Stimulated activated CD8-positive, alpha-beta memory T cell treated with anti-CD3 and anti-CD28 coated beads, Interleukin-12 subunit alpha, Interleukin-12 subunit beta, amount 100 ng/mL, for 1 hour (primary cell): Measurements from ENCODE around the gene RAPGEF1.

Experiments
- DNase-seq: peaks from one replicate; pipeline ENCODE4 v3.0.0-alpha.2; 2020; ENCODE audit warnings: low read depth

Gene RAPGEF1

DNA sequence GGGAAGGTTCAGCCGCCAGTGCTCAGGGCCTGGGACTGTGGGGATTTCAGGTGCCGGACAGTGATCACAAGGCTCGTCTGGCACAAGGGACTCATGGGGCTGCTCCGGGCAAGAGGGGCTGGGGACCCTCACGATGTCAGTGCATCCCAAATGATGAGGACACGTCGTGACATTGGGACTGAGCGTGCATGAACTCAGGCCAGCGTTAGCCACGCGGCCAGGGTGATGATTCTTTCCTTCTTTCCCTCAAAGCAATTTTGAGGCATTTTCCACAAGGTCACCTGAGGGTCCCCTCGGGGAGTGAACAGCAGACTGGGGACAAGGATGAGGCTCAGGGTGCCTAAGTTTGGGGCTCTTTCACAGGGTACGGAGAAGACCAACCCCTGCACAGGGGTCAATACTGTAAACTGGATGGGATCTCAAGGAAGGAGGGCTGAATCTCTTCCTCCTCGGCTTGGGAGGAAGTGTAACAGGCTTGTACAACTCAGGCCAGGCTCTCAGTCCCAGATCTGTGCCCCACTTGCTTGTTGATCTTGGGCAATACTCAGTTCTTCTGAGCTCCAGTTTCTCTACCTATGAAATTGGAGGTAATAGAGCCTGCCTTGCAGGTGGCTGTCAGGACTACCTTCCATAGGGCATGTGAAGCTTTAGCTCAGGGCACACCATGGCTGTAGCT, 116.1 kb downstream of the RAPGEF1 start:
- no peak for DNase-seq

DNA sequence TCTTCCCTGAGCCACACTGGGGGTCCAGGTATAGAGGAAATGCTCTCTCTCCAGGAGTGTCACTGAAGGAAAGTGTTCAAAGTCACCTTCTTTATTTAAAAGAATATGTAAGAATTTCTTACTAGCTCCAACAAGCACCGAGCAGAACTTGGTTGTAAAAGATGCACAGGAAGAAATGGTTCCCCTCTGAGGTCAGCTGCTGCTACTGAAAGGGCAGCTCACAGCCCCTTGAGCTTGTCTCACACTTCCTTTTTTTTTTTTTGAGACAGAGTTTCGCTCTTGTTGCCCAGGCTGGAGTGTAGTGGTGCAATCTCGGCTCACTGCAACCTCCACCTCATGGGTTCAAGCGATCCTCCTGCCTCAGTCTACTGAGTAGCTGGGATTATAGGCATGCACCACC, 117.4 kb downstream of the RAPGEF1 start:
- DNase-seq = no peak

DNA sequence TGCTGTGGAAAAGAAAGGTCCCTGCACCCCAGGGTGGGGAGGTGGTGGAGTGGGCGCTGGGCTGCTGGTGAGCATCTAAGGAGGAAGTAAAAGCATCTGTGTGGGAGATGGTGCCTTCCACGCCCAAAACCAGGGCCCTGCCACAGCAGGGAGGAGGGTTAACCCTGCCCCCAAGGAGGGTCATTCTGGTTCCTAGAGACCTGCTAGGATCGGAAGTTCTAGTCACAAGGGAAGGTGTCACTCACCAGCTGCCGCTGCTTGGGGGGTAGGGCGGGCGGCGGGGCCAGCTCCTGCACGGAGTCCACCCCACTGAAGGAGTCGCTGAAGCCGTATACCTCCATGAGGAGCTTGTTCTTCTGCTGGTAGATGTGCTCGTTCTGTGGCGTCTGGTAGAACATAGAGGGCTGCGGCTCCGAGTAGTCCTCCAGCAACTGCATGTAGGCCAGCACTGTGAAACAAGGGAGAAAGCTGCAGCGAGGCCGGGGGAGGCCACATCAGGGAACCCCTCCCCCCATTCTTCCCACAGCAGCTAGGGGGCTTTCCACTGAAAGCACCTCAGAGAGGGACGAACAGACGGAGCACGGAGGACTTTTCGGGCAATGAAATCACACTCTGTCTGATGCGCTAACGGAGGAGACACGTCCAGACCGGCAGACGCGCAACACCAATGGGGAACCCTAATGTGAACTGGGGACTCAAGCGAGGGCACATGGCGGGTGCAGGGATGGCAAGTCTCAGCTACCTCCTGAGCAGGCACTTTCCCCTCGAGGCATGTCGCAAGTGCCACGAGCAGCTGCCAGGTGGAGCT, 118.1 kb downstream of the RAPGEF1 start:
- DNase-seq = no peak

DNA sequence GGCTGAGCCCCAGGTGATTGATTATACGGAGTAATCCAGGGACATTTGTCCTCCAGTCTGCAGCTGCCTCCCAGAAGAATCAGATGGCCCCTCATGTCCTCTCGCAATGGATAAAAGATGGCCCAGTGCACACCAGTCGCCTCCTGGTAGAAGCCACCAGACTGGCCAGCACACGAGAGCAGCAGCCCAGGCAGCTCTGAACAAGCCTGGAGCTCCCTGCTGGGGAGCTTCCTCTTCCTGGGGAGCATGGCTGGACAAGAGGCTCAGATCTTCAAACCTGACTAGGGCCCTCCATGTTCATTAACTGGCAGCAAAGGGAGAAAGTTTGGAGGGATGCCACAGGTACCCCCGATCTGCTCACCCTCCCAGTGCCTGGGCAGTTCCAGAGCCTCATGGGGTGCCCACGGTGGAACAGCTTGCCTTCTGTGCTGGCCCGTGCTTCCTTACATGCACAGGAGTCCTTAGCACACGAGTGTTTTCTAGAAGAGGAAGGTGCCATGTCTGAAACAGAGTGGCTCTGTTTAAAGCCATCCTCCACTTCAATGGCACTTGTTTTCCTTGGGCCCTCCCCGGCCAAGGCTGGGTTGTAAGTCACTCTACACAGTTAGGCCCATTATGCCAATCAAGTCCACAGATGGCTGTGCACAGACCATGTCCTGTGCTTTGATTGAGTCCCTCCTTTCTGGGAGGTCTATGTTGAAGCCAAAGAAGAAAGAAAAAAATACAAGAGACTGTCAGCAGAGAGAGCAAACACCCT, 118.9 kb downstream of the RAPGEF1 start:
- no peak for DNase-seq

DNA sequence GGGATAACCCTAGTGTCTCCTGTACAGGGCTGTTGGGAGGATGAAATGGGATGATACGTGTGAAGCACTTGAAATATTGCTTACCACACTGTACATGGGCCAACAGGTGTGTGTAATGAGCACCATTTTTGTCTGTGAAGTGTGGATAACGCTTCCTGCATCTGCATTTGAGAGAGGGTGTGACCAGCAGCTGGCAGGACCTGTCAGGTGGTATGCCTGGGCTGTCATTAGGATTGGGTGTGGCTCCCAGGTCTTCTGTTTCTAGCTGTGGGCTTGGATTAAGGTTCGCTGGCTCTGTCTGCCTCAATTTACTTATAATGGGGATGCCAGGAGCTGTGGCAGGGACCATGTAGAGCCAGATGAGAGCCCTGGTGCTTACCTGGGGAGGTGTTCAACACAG, 120.2 kb downstream of the RAPGEF1 start:
- no peak for DNase-seq

DNA sequence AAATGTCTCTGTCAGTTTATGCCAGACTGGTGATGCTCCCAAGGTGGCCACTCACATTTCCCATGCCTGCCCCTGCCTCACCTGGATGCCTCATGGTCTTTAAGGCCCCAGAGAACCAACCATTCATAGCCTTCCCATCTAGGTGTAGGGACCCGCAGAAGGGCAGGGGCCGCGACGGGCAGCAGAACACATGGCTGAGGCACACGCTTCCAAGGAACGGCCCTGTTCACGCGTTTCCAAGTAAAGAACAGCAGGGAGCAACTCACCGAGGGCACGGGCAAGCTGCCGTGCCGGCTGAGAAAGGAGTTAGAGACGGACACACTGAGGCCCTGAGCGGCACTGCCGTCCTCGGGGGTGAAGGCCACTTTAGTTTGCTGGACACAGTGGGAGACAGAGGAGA, 121.1 kb downstream of the RAPGEF1 start:
- no peak for DNase-seq

DNA sequence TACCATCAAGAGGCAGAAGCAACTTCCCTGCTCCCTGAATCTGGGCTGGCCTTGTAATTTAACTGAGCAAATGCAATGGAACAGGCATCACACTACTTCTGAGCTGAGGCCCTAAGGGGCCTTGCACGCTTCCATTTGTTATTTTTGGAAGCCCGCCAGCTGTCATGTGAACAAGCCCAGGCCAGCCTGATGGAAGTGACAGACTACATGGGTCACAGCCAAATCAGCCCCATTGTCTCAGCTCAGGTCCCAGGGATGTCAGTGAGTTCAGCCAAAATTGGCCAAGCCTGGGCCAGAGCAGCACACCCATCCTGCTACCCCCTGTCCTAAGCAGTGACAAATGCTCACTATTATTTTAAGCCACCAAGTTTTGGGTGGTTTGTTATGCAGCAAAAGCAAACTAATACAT, 121.8 kb downstream of the RAPGEF1 start:
- DNase-seq = no peak

DNA sequence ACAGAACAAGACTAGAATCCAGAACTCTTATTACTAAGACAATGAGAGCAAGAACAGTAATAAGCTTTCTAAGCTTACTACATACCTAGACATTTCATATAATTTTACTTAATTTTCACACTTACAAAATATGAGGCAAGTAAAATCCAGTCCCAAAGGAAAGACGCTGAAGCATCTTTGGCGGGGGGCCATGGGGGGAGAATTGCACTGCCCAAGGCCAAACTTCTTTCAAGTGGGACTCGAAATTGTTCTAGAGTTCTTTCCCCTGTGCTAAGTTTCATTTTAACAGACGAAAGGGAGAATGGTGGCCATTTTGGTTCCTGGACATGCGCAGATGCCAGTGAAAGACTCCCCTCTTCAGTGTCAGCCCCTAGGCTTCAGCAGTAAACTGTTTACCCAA, 122.3 kb downstream of the RAPGEF1 start:
- DNase-seq = no peak

DNA sequence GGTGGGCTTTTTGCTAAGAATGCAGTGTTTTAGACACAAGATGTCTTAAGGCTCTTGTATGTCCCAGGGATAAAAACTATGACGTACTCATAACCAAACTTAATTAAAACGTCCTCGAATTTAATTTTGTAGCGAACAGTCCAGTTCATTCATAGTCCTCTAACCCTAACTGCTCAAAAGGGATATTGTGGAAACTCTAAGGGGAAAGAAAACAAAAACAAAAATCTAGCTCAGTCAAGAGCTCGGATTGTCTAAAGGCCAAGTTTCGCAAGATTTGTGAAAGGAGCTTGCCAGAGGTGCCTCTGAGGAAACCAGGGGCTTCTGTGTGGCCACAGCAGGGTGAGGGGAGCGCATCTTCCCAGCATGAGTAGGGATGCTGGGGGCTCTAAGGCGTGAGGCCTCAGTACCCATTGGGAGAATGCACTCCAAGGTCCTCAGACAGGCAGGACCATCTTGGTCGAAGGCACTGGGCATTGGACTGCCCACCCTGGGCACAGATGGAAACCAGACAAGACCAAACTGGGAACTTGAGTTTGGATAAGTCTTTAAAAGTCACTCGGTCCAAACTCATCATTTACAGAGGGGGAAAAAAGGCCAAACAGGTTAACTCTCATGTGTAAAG, 122.8 kb downstream of the RAPGEF1 start:
- DNase-seq = no peak

DNA sequence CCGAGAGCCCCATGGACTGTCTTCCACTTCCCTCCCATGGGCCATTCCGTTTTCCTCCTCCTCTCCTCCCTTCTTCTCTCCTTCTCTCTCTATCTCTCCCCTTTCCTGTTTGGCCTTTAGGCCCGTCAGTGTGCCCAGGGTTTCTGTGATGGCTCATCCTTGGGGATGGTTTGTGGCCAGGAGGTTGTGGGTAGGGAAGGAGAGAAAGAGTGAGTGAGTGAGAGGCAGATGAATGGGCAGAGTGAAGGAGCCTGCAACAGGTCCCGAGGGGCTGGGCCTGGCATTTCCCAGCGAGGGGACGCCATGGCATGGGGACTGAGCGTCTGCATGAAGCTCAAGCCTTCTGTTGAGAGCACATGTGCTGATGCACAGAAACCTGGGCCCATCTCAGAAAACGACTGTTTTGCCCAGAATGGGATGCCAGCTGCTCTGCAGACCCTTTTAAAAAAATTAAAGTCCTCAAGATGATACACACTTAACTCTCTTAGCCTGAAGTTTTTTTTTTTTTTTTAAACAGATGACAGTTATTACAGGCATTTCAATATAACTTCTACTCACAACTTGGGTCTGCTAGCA, 125.4 kb downstream of the RAPGEF1 start:
- DNase-seq = no peak

DNA sequence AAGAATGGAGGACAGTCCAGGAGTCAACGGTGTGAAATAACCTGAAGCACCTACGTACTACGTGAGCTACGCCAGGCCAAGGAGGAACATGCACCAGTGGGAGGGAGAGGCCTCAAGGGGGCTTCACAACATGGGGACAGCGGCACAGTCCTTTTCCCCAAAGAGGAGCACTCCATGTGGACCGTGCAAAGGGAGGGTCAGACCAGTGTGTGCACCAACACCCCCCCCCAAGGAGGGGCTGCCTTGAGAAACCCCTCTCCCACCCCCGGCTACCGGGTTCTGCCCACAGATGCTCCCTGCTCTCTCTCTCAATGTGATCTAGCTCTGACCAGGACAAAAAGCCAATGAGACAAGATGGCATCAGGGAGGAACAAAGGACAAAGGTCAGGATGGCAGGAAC, 126.0 kb downstream of the RAPGEF1 start:
- no peak for DNase-seq

DNA sequence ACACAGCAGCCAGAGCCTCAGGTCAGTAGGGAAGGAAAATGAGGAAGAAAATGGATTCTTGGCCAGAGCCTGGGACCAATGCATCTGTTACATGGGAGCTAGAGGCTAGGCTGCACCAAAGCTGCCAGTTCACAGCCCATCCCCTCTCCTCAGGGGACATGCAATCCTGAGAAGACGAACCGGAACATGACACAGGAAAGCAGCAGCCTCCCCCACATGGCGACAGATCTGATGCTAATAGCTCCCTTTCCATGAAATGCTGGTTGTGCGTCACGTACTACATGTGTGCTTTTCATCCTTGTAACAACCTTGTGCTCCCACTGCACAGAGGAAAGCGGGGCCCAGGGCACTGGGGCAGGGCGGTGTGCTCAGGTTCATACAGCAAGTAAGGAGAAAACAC, 127.0 kb downstream of the RAPGEF1 start:
- no peak for DNase-seq

DNA sequence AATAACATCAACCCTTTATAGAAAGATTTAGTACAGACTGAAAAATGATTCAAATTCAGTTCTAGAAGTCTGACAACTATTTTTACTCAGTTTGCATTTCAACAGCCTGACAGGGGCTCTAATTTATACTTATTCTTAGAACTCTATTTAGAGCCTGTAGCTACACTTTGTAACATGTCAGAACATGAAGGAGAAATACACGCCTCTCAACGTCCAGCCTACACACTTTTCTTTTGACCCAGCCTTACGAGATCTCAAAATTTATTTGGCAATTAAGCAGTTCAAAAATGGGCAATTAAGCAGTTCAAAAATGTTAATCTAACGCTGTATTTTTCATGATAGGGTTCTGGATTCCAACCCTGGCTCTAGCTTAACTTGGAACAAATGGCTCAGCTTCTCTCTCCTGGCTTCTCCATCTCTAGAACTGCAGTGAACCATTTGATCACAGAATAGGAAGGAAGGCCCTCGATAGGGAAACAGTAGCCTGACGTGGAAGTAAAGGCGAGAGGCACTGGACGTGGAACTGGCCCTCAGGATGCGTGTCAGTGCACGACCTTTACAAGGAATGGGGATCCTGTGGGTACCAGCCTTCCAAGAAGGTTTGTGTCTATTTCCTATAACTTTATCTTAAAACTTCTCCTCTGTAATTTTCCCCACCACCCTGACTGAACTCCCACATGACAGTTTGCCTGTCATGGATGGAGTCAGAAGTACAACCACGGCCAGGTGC, 128.1 kb downstream of the RAPGEF1 start:
- no peak for DNase-seq

DNA sequence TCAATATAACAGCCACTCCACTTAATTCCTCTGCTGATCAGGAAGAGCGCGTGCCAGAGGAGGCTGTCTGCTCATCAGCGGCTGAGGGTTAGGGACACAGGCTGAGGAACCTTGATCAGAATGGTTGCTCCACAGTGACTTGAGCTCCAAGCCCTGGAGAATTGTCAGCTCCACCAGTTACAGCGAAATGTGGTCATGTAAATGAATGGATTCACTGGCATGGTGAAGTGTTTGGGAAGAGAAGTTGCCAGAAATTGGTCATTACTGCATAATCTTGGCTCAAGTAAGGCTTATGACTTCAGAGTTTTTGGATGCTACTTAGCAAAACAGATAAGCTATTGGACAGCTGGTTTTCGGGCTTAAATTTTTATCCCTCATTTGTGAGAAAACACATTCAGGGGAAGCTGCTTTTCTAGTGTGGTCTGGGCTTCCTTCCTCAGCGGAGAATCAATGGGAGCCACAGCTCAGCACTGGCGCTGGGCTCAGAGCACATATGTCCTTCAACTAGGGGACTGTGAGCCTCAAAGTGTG, 129.6 kb downstream of the RAPGEF1 start:
- DNase-seq = no peak

DNA sequence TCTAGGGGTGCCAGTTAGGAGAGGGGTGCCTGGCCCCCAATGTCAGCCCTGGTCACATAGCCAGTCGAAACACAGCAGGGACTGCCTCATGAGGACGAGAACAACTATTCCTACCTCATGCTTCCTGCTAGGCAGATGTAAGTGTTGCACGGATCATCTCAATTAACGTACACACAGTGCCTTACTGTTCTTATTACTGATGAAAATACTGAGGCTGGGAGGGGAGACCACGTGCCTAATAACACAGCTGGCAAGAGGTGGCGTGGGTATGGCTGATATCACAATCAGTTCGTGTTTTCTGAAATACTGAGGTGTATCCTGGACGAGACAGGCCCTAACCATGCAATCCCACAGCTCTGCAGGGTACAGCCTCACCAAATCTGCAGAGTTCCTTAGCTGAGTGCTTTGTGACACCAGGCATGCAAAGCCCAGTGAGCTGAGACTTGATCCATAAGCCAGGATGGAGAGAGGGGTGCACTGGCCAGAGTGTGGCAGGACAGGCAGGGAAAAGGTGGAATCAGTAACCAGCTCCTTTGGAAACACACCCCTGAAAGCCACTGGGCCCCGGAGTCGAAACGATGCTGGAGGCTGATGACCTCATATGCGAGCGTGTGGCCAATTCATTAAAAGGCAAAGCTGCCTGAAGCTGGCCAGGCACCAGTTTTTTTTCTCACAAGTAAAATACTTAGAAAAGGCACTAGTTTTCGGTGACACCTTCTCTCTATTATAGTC, 130.6 kb downstream of the RAPGEF1 start:
- no peak for DNase-seq

DNA sequence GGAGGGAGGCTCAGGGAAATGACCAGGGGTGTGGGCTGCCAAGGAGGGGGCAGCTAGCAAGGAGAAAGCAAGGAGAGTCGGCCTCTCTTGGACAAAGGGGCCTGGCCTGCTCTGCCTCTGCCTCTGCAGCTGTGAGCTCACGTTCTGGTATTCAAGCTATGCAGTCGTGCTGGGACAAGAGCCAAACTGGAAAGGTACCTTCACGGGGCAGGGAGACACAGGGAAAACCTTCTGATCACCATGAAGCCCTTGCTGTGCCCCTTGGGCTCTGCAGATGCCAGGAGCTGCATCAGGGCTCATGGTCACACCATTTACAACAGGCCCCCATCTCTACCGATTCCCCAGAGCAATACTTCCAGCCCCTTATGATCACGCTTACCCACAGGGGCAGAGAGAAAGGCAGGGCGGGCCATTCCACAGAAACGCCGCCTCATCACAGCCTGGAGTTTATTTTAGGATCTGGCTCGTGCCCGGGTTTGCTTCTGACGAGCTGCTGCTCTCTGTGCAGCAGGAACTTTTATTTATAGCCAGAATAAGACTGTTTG, 131.3 kb downstream of the RAPGEF1 start:
- no peak for DNase-seq

DNA sequence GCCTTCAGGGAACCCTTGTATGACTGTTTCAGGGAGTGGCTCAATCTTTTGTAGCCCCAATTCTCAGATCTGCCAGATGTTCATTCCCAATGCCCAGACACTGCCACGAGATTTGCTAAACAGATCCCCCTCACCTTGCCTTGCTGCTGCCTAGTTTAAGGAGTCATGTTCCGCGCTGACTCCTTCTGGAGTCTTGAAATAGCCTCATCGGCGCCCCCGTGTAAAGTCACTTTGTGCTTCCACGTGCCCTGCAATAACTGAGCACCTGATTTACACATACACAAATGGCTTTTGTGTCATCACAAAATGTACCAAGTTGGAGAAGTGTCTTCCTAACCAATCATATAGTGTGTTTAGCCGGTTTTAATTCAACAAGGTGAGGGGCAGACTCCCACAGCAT, 132.3 kb downstream of the RAPGEF1 start:
- no peak for DNase-seq

DNA sequence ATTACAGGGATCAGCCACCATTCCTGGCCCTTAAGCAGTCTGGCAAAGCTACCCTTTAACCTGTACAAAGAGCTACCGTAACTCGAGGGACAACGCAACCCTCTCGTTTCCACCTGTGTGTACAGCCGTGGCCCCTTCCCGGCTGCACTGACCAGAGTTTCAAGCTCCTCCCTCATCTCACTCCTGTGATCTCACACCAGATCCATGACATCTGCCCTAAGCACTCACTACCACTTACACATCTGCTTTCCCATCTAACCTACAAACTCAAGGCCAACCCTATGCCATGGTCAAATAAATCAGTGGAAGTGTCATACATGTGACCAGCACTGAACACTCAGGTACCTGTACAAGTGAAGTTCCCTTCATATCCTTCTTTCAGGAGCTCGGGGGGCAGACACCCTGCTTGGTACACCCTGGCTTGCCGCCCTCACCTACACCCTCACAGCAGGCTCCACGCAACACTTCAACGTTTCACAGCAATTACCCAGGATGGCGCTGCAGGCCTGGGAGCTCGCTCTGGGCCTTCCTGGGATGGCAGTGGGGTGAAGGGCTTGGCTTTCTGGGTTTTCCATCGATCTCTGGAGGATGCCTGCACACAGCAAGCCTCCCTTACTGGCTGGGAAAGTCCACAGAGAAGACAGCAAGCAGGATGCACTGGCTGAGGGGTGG, 132.8 kb downstream of the RAPGEF1 start:
- DNase-seq = no peak

DNA sequence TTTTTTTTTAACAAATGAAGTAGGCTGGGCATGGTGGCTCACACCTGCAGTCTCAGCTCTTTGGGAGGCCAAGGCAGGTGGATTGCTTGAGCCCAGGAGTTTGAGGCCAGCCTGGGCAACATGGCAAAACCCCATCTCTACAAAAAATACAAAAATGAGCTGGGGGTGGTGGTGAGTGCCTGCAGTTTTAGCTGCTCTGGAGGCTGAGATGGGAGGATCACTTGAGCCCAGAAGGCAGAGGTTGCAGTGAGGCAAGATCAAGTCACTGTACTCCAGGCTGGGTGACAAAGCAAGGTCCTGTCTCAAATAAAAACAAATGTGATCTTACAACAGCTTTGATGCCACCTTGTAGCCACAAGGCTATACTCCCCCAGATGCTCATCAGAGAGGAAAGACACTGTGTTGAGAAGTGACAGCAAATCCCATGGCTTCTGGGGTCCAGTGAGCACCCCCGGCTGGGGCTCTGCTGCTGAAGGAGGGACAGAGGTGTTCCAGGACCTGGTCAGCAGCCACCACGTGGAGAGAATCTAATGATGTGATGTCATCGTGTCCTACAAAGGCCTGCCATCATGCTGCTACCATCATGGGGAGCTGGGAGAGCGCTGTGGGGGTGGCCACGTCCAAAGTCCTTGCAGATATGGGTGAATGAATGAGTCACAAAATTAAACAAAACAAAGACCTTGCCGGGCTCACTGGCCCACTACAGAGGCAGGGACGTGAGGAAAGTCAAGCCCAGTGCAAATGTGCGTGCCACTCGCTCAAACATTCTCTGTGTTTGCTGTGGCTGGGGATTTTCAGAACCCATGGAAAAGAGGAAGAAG, 133.9 kb downstream of the RAPGEF1 start:
- no peak for DNase-seq
